Mesenchymal stem cell (in vitro differentiated cells and primary cell): ENCODE measurements around the gene FAM120B.

Experiments used
- DNase-seq: peaks from one replicate; pipeline ENCODE4 v3.0.0-alpha.2; 2013
- H2AFZ ChIP-seq: one replicate; pipeline ENCODE4 v1.6.1; 2013; ENCODE audit warnings: low read depth, mild to moderate bottlenecking, control low read depth, inconsistent platforms, low read length, moderate library complexity
- H2AK5ac ChIP-seq: 2 replicates; pipeline ENCODE4 v1.6.1; 2013; ENCODE audit warnings: low read length, moderate library complexity, mild to moderate bottlenecking, inconsistent platforms; ENCODE audit not compliant: severe bottlenecking
- H2BK120ac ChIP-seq: one replicate; pipeline ENCODE4 v1.6.1; 2013; ENCODE audit warnings: low read depth, mild to moderate bottlenecking, inconsistent platforms, low read length, moderate library complexity
- H2BK12ac ChIP-seq, 2 experiments: one replicate each; pipeline ENCODE4 v1.6.1; 2013; ENCODE audit warnings: inconsistent platforms in 2 of 2, low read length in 2 of 2, mild to moderate bottlenecking in 2 of 2, moderate library complexity in 2 of 2, control low read depth in 1 of 2
- H2BK15ac ChIP-seq: one replicate; pipeline ENCODE4 v1.6.1; 2013; ENCODE audit warnings: mild to moderate bottlenecking, low read depth, inconsistent platforms; ENCODE audit not compliant: poor library complexity, severe bottlenecking
- H2BK5ac ChIP-seq: 2 replicates; pipeline ENCODE4 v1.6.1; 2013; ENCODE audit warnings: low read depth, mild to moderate bottlenecking, low read length, control low read depth, inconsistent platforms; ENCODE audit not compliant: poor library complexity, severe bottlenecking
- H3K14ac ChIP-seq, 2 experiments: one replicate each; pipeline ENCODE4 v1.6.1; 2013; ENCODE audit warnings: inconsistent platforms in 2 of 2, low read length in 2 of 2, control low read depth in 1 of 2, mild to moderate bottlenecking in 1 of 2, moderate library complexity in 1 of 2
- H3K18ac ChIP-seq, 2 experiments: one replicate each; pipeline ENCODE4 v1.6.1; 2013; ENCODE audit warnings: inconsistent platforms in 2 of 2, low read length in 2 of 2, control low read depth in 1 of 2, low read depth in 1 of 2, mild to moderate bottlenecking in 1 of 2
- H3K23ac ChIP-seq, 2 experiments: one replicate each; pipeline ENCODE4 v1.6.1; 2013; ENCODE audit warnings: inconsistent platforms in 2 of 2, low read length in 2 of 2, mild to moderate bottlenecking in 2 of 2, moderate library complexity in 2 of 2, control low read depth in 1 of 2
- H3K27ac ChIP-seq: 2 replicates; pipeline ENCODE4 v1.5.1; 2013; ENCODE audit warnings: mild to moderate bottlenecking, moderate library complexity, low read length, control low read depth, inconsistent platforms; ENCODE audit not compliant: poor library complexity, severe bottlenecking
- H3K27me3 ChIP-seq, 2 experiments: 2 replicates each; pipeline versions ENCODE4 v1.6.1 to v1.7.0; 2013; ENCODE audit warnings: low read length in 2 of 2, mild to moderate bottlenecking in 2 of 2, moderate library complexity in 2 of 2, control low read depth in 1 of 2, inconsistent platforms in 1 of 2; ENCODE audit not compliant: control insufficient read depth in 1 of 2, insufficient read depth in 1 of 2
- H3K36me3 ChIP-seq, 2 experiments: 2 replicates each; pipeline versions ENCODE4 v1.6.1 to v1.7.0; 2013; ENCODE audit warnings: low read length in 2 of 2, control low read depth in 1 of 2, inconsistent platforms in 1 of 2, low read depth in 1 of 2, mild to moderate bottlenecking in 1 of 2; ENCODE audit not compliant: insufficient read depth in 2 of 2, control insufficient read depth in 1 of 2
- H3K4ac ChIP-seq, 2 experiments: one replicate each; pipeline ENCODE4 v1.6.1; 2013; ENCODE audit warnings: inconsistent platforms in 2 of 2, low read length in 2 of 2, mild to moderate bottlenecking in 2 of 2, moderate library complexity in 2 of 2, control low read depth in 1 of 2, low read depth in 1 of 2
- H3K4me1 ChIP-seq: 2 replicates; pipeline ENCODE4 v1.6.1; 2013; ENCODE audit warnings: low read depth, low read length, control low read depth; ENCODE audit not compliant: control insufficient read depth, insufficient read depth
- H3K4me2 ChIP-seq: 2 replicates; pipeline ENCODE4 v1.6.1; 2013; ENCODE audit warnings: low read length, mild to moderate bottlenecking, inconsistent platforms; ENCODE audit not compliant: poor library complexity, severe bottlenecking
- H3K4me3 ChIP-seq, 2 experiments: 2 replicates each; pipeline versions ENCODE4 v1.5.1 to v1.7.0; 2013; ENCODE audit warnings: low read length in 2 of 2, mild to moderate bottlenecking in 2 of 2, control low read depth in 1 of 2, low read depth in 1 of 2; ENCODE audit not compliant: insufficient read depth in 1 of 2
- H3K79me1 ChIP-seq: replicated peaks from 2 replicates; pipeline ENCODE4 v1.6.1; 2013; ENCODE audit warnings: mild to moderate bottlenecking, control low read depth, low read length, inconsistent platforms; ENCODE audit not compliant: poor library complexity, severe bottlenecking
- H3K9ac ChIP-seq: 2 replicates; pipeline ENCODE4 v1.7.0; 2013; ENCODE audit warnings: mild to moderate bottlenecking, low read length, moderate library complexity
- H3K9me3 ChIP-seq: 2 replicates; pipeline ENCODE4 v1.7.0; 2013; ENCODE audit warnings: mild to moderate bottlenecking, low read length; ENCODE audit not compliant: control insufficient read depth
- H4K8ac ChIP-seq: one replicate; pipeline ENCODE4 v1.6.1; 2013; ENCODE audit warnings: inconsistent platforms, mild to moderate bottlenecking, low read length, moderate library complexity
- H4K91ac ChIP-seq: one replicate; pipeline ENCODE4 v1.6.1; 2013; ENCODE audit warnings: mild to moderate bottlenecking, low read length, inconsistent platforms
- WGBS: methylation state at CpG from one replicate; pipeline ENCODE4 v1.1.7; 2013; ENCODE audit warnings: mixed read lengths; 5-methylcytosine and 5-hydroxymethylcytosine counted together

The FAM120B gene

GRCh38 chr6:170270984-170271593, 35.5 kb upstream of the FAM120B start:
- Histone ChIP-seq H2AFZ (no peak overlapping the region), H3K4me3 (no peak overlapping the region), H3K4me2 (no peak overlapping the region), H3K4me1 (peaks cover 7% of the 10 kb centered on the region), H3K27ac (no peak overlapping the region), H3K4ac (no peak overlapping the region), H4K91ac (no peak overlapping the region), H3K79me1 (no peaks in the 10 kb centered on the region), H2BK5ac (no peak overlapping the region), H3K27me3 (peaks cover 22 to 46% of the 10 kb centered on the region in 2 experiments), H2BK120ac (no peak overlapping the region), H3K36me3 (no peaks in the 10 kb centered on the region), H3K18ac (no peak overlapping the region), H3K23ac (no peak overlapping the region), H2BK12ac (no peak overlapping the region), H3K9ac (no peak overlapping the region), H3K9me3 (no peaks in the 10 kb centered on the region), H2BK15ac (no peak overlapping the region), H4K8ac (no peak overlapping the region), H3K14ac (no peak overlapping the region), H2AK5ac (no peak overlapping the region)
- 88% methylated on average over 19 of the region's 19 CpGs for WGBS
- no peak for DNase-seq

- H3K4me2 ChIP-seq, result no peak overlapping the region
- no peak overlapping the region for H3K4me3 ChIP-seq
- no peaks in the 10 kb centered on the region for H3K36me3 ChIP-seq
- no peak overlapping the region for H2BK5ac ChIP-seq
- 93% methylated on average over 31 of the region's 32 CpGs for WGBS
- H4K91ac ChIP-seq, result no peak overlapping the region
- H3K9me3 ChIP-seq, result no peaks in the 10 kb centered on the region
- no peak overlapping the region for H3K4ac ChIP-seq
- H4K8ac ChIP-seq, result no peak overlapping the region
- no peak overlapping the region for H3K14ac ChIP-seq
- no peak overlapping the region for H2BK12ac ChIP-seq
- no peak overlapping the region for H3K27ac ChIP-seq
- no peak overlapping the region for H2AK5ac ChIP-seq
- no peak overlapping the region for H2AFZ ChIP-seq
- DNase-seq, result no peak
- no peak overlapping the region for H2BK15ac ChIP-seq
- H3K79me1 ChIP-seq, result no peaks in the 10 kb centered on the region
- H3K27me3 ChIP-seq, result peaks cover 29 to 46% of the 10 kb centered on the region in 2 experiments
- no peak overlapping the region for H2BK120ac ChIP-seq
- no peak overlapping the region for H3K23ac ChIP-seq
- no peak overlapping the region for H3K9ac ChIP-seq
- H3K18ac ChIP-seq, result no peak overlapping the region
- peaks cover 7% of the 10 kb centered on the region for H3K4me1 ChIP-seq
Measured at GRCh38 chr6:170271771-170272314, 34.7 kb upstream of the FAM120B start.

GRCh38 chr6:170272341-170273065, 34.1 kb upstream of the FAM120B start:
- Histone ChIP-seq H3K79me1 (no peaks in the 10 kb centered on the region), H2AK5ac (no peak overlapping the region), H4K91ac (no peak overlapping the region), H2BK120ac (no peak overlapping the region), H3K9me3 (no peaks in the 10 kb centered on the region), H3K9ac (no peak overlapping the region), H3K27ac (no peak overlapping the region), H4K8ac (no peak overlapping the region), H3K4me1 (peaks cover 7% of the 10 kb centered on the region), H3K18ac (no peak overlapping the region), H2AFZ (no peak overlapping the region), H2BK15ac (no peak overlapping the region), H3K23ac (no peak overlapping the region), H2BK12ac (no peak overlapping the region), H3K4ac (no peak overlapping the region), H3K27me3 (peaks cover 30 to 46% of the 10 kb centered on the region in 2 experiments), H3K4me3 (no peak overlapping the region), H3K4me2 (no peak overlapping the region), H3K14ac (no peak overlapping the region), H3K36me3 (no peaks in the 10 kb centered on the region), H2BK5ac (no peak overlapping the region)
- WGBS, result 86% methylated on average over 30 of the region's 30 CpGs
- no peak for DNase-seq

- Histone ChIP-seq H3K27ac (no peak overlapping the region), H2BK5ac (no peak overlapping the region), H3K27me3 (peaks cover 31 to 39% of the 10 kb centered on the region in 2 experiments), H2BK12ac (no peak overlapping the region), H3K14ac (no peak overlapping the region), H3K9me3 (no peaks in the 10 kb centered on the region), H2BK120ac (no peak overlapping the region), H3K9ac (no peak overlapping the region), H3K4me2 (no peak overlapping the region), H3K18ac (no peak overlapping the region), H3K4me1 (peaks cover 7% of the 10 kb centered on the region), H2AFZ (no peak overlapping the region), H2AK5ac (no peak overlapping the region), H3K4me3 (peak overlapping the region in 1 of 2 experiments; percentile 1), H4K8ac (no peak overlapping the region), H3K23ac (no peak overlapping the region), H3K79me1 (no peaks in the 10 kb centered on the region), H4K91ac (no peak overlapping the region), H3K36me3 (no peaks in the 10 kb centered on the region), H2BK15ac (no peak overlapping the region), H3K4ac (no peak overlapping the region)
- DNase-seq, result no peak
- 95% methylated on average over 23 of the region's 23 CpGs for WGBS
Measured at GRCh38 chr6:170273191-170273590, 33.4 kb upstream of the FAM120B start.
